HG03575 (cell line): ENCODE data around the gene BICC1.

Experiments used
- ATAC-seq: cut with Tn5 transposase; IDR thresholded peaks from one replicate; pipeline ENCODE4 v1.9.1; 2021; ENCODE audit not compliant: unreplicated experiment, insufficient number of reproducible peaks, low FRiP score; ENCODE audit errors: extremely low read depth

BICC1 gene

DNA sequence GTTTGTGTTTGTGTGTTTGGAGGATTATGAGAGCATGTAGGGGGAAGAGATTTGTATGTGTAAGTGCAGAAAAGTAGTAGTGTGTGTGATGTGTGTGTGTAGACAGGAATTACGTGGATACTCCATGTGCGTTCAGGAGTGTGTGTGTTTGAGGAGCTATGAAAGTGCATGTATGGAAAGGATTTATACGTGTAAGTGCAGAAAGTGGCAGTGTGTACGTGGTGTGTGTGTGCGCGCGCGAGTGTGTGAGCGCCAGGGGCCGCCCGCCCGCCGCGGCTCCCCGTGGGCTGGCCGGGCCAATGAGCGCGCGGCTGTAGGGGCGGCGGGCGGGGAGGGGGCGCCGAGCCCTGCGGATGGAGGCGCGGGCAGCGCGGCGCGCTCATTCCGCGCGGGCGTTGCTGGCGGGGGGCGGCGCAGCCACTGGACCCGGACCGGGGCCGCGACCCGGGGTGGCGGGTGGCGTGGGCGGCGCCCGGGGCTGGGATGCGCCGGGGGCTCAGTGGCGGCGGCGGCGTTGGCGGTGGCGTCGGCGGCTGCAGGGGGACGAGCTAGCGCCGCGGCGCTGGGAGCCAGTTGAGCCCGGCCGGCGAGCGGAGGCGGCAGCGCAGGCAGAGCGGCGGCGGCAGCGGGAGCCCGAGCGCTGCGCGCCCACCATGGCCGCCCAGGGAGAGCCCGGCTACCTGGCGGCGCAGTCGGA, at the start of gene BICC1:
Gene BICC1, plus strand, starts transcription at position 382 of the 697 bp plus-strand sequence. Its CDS starts 272 bp downstream, at position 654.
- ATAC-seq, result no peak

DNA sequence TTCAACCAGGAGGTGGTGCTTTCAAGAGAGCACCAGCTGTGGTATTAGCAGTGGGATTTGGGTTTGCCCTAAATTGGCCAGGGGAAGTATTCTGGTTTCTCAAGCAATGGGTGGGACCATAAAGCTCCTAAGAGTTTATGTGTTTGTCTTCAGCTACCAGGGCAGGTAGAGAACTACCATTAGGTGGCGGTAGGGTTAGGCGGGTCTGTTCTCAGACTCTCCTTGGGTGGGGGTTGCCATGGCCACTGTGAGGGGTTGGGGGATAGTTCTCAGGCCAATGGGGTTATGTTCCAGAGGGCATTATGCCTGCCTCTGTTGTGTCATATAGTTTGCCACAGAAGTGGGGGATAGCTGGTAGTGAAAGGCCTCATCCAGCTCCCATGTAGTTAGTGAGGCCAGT, 47.7 kb upstream of the BICC1 start:
- no peak for ATAC-seq

- no peak for ATAC-seq
These were observed 47.0 kb upstream of the BICC1 start for GRCh38 chr10:58465629-58466028.

GRCh38 chr10:58467931-58468635, 44.6 kb upstream of the BICC1 start:
- ATAC-seq, result no peak

GRCh38 chr10:58473976-58474375, 38.7 kb upstream of the BICC1 start:
- no peak for ATAC-seq

DNA sequence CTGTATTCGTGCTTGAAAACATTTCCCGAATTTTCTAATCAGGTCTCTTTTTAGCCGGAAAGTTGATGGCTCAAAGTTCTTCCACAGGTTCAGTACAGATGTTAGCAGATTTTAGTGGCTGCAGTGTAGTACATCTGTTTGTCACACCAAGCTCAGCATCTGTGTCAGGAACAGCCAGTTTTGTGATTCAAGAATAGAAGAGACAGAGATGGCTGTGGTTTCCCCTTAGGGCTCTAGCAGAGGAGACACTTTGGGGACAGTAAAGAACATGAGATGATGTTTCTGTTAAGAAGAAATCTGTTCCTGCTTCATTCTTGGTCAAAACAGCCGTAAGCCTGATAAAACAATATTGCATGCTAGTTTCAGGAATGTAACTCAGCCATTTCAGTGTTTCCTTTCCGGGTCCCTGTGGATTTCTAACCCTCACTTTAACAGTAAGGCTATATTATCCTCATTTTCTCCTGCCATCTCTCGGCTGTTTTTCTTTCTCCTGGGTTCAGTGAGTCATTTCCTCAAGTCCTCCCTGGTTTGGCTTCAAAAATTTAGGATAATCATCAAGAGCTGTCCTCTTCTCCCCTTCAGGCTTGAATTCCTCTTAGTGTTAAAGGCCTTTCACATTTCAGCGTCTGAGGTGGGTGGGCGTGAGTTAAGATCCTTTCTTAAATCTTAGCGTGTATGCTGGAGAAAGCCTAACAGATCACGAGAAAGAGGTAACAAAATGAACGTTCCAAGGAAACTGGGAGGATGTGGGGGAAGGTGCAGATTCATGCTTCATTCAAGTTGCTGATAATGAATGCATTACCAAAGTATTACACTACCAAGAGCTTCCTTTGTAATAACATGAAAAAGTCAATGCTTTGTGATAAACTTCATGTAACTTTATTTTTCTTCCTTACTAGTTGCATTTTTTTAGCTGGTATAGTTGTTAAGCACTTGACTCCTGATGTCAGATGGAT, 37.1 kb upstream of the BICC1 start:
- ATAC-seq, result no peak

DNA sequence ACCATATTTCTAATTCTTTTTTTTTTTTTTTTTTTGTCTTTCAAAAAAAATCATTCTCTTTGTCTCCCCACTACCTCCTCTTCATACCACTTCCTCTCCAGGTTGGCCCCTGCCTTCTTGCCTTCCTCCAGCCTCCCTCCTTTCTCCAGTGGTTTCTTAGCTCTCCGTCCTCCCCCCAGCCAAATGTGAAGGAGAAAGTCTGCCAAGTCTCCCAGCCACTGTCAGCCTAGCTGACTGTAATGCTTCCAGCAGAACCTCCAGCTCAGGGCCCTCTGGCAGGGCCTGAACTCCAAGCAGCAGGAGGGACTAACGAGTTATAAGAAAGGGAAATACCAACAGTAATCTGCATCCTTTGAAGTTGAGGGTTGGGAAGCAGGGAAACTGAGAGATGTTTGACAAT, 35.5 kb upstream of the BICC1 start:
- no peak for ATAC-seq

- ATAC-seq, result no peak
These were observed 34.8 kb upstream of the BICC1 start for GRCh38 chr10:58477902-58478301.

DNA sequence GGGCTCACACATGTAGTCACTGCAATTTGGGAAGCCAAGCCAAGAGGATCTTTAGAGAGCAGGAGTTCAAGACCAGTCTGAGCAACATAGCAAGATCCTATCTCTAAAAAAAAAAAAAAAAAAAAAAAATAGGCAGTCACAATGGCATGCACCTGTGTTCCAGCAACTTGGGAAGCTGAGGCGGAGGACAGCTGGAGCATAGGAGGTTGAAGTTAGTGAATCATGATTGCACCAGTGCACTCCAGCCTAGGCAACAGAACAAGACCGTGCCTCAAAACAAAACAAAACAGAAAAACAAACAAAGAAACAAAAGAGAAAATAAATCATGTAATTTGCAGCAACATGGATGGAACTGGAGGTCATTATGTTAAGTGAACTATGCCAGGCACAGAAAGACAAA, 33.6 kb upstream of the BICC1 start:
- ATAC-seq, result no peak

DNA sequence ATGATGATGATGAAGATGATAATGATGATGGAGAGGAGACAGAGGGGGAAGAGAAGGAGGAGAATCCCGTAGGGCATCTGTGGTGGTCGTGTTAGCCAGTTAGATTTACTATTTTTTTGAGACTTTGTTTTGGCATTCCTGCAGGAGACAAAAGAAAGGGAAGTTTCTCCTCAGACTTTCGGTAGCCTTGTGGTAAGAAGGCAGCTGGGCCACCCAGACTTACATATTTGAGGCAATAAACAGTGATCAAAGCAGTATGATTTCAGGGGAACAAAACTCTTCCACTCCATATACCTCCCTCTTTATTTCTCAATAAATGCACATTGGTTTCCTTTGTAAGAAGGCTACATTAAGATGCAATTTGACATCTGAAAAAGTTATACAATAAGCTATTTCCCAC, 32.4 kb upstream of the BICC1 start:
- no peak for ATAC-seq

GRCh38 chr10:58481569-58482109, 31.0 kb upstream of the BICC1 start:
- ATAC-seq, result no peak

DNA sequence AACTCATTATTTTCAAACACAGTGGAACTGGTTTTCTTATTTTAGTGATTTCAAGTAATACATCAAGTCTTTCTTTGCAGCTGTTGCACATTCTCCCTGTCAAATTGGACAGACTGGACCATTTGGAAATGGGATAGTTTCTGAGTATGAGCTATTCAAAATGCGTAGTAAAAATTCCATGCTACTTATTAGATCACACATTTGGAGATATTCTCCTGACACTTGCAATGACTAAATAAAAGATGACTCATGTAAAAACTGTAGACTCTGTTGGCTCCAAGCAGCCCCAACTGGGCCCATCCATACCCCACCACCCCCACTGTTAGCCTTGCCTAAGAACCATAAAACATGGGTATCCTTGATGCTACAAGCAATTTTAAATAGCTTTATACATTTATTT, 25.9 kb upstream of the BICC1 start:
- ATAC-seq, result no peak

DNA sequence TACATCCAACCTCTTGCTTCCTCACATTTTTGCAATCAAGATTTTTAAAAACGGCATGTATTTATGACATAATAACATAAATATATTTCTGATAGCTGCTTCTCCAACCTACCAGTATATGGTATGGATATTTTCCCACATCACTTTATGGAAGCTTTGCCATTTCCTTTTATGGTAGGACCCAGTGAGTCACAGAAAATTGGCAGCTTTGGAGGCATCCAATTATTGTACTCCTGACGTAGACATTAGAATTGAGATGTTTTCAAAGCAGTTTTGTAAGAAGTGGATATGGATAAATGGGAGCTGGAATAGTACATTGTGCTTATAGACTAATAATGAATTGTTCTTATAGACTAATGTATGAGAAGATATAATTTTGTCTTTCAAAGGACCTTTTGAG, 23.8 kb upstream of the BICC1 start:
- no peak for ATAC-seq

DNA sequence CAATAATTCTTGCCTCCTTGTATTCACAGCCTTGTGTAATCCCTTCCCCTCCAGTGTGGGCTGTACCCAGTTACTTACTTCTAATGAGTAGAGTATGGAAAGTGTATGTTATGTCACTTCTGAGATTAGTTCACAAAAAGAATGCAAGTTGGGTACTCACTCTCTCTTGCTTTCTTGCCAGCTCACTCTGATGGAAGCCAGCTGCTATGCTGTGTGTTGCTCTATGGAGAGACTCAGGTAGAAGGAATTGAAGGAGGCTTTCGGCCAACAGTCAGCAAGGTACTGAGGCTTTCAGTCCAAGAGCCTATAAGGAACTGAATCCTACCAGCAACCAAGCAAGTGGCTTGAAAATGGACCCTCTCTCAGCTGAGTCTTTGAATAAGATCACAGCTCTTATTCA, 9.7 kb upstream of the BICC1 start:
- ATAC-seq, result no peak

DNA sequence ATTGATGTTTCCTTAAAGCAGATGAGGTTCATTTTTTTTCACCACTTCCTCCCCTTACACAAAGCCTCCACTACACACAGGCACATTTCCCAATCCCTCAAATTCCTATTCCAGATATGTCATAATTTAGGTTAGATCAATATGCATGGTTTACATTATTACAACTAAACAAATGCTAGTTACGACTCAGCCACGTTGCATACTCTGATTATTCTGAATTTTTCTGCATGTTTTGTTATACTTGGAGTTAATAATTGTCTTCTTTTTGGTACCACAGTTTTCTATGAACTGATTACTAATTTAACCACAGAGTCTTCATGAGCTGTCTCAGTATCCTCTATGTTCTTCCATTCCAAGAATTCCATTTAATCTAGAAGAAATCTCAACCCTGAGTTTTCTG, 4.4 kb upstream of the BICC1 start:
- ATAC-seq, result no peak

DNA sequence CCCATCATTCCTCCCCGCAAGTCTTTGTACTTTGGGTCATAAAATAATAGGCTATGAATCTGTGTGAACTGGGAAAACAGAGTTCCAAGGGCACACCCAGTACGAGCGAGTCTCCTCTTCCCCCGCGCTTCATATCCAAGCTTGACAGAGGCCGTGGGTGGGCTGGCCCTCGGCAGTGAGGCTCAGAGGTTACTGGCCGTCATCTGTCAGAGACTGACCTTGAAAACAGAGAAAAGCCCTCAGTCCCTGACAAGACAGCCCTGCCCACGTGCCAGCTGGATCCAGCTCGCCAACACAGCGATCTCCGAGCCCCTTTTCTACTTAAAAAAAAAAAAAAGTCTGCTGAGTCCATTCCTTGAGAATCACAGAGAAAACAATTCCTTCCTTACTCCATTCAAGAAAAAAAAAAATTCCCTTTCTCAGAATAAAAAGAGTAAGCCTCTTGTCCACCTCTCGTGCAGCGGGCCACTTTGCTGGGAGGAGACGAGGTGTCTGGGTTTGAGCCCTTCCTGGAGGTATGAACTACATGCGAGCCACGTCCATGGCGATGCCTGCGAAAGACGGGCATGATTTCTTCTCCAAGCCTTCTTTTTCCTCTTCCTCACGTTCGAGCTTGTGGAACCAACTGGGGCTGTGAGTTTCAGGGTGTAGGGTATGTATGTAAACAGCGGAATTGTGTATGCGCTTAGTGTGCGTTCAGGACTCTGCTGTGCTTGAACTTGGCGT, 744 bp upstream of the BICC1 start:
- ATAC-seq, result no peak

DNA sequence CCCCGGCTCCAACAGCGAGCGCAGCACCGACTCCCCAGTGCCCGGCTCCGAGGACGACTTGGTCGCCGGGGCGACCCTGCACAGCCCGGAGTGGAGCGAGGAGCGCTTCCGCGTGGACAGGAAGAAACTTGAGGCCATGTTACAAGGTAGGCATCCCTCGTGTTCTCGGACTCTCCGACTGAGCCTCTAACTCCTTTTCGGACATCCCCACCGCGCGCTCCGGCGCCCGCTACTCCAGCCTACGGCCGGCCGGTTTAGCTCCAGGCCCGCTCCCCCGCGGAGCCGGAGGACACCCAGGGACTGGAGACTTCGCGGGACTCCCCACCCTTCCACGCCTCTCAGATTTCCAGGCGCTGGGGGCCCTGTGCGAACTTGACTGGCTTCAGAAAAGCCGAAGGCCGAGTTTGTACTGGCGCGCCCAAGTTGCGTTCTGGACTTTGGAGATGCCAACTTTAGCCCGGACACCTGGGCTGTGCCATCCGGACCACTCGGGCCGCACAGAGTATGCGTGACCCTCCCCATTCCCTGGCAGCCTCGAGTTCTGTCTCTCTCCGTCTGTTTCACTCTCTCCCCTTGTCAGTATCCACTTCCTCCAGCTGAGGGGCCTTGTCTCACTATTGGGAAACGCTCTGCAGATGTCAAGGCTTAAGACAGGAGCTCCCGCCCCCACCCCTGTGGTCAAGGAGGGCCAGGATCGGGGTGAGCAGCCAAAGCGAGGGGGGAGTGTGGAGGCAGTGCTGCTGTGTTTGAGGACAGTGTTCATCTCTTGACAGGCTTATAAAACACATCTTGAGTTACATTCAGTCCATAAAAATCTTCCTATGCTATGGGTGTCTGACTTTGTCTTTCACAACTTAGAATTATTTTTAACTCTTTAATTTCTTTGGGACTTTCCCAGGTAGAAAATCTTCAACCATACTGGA, 777 bp downstream of the BICC1 start:
- ATAC-seq, result no peak
